GM23248 (cell line): ENCODE measurements around the gene PLPP2. TPM values are rescaled to one million over a fixed set of nuclear protein-coding genes. Genes with fewer than 3 reads are reported as not detected.

Source experiments
- DNase-seq: peaks from one replicate; pipeline ENCODE4 v3.0.0-alpha.2; 2015
- H2AFZ ChIP-seq: fragments of 200-600 bp; sonication (generic); 2 replicates; pipeline ENCODE4 v1.6.1; 2016; ENCODE audit warnings: antibody characterized with exemption
- H3F3A ChIP-seq: fragments of 200-600 bp; sonication (generic); 2 replicates; pipeline ENCODE4 v1.6.1; 2016; ENCODE audit warnings: mild to moderate bottlenecking, antibody characterized with exemption, mixed run types; ENCODE audit not compliant: insufficient read depth
- H3K27ac ChIP-seq: fragments of 200-600 bp; sonication (generic); 2 replicates; pipeline ENCODE4 v1.5.1; 2016; ENCODE audit warnings: mild to moderate bottlenecking
- H3K27me3 ChIP-seq: fragments of 200-600 bp; sonication (generic); replicated peaks from 2 replicates; pipeline ENCODE4 v1.6.1; 2016; ENCODE audit warnings: mild to moderate bottlenecking; ENCODE audit not compliant: insufficient read depth
- H3K36me3 ChIP-seq: fragments of 200-600 bp; sonication (generic); 2 replicates; pipeline ENCODE4 v1.6.1; 2016; ENCODE audit warnings: low read depth, mild to moderate bottlenecking
- H3K4me1 ChIP-seq: fragments of 200-600 bp; sonication (generic); 2 replicates; pipeline ENCODE4 v1.6.1; 2016; ENCODE audit warnings: mild to moderate bottlenecking; ENCODE audit not compliant: insufficient read depth
- H3K4me2 ChIP-seq: fragments of 200-600 bp; sonication (generic); one replicate; pipeline ENCODE4 v1.6.1; 2016; ENCODE audit warnings: mild to moderate bottlenecking; ENCODE audit not compliant: unreplicated experiment
- H3K4me3 ChIP-seq: fragments of 200-600 bp; sonication (generic); 2 replicates; pipeline ENCODE4 v1.5.1; 2016; ENCODE audit warnings: mild to moderate bottlenecking
- H3K79me2 ChIP-seq: fragments of 200-600 bp; sonication (generic); 2 replicates; pipeline ENCODE4 v1.6.1; 2016; ENCODE audit warnings: mild to moderate bottlenecking; ENCODE audit not compliant: insufficient read depth
- H3K9ac ChIP-seq: fragments of 200-600 bp; sonication (generic); 2 replicates; pipeline ENCODE4 v1.6.1; 2016; ENCODE audit warnings: mild to moderate bottlenecking
- H3K9me2 ChIP-seq: fragments of 200-600 bp; sonication (generic); 2 replicates; pipeline ENCODE4 v1.6.1; 2016; ENCODE audit warnings: mixed run types, mild to moderate bottlenecking, moderate library complexity; ENCODE audit not compliant: insufficient read depth
- H3K9me3 ChIP-seq: fragments of 200-600 bp; sonication (generic); one replicate; pipeline ENCODE4 v1.6.1; 2017; ENCODE audit warnings: low read depth
- H4K20me1 ChIP-seq: fragments of 200-600 bp; sonication (generic); 2 replicates; pipeline ENCODE4 v1.6.0; 2016; ENCODE audit not compliant: insufficient read depth
- EZH2 ChIP-seq: fragments of 200-600 bp; sonication (generic); IDR thresholded peaks from 2 replicates; pipeline ENCODE4 v1.6.1; 2018; ENCODE audit warnings: antibody characterized with exemption, mild to moderate bottlenecking; ENCODE audit not compliant: insufficient read depth, poor library complexity, severe bottlenecking
- EZH2phosphoT487 ChIP-seq: fragments of 200-600 bp; sonication (generic); IDR thresholded peaks from 2 replicates; pipeline ENCODE4 v1.6.1; 2018; ENCODE audit warnings: antibody characterized with exemption, moderate library complexity, mild to moderate bottlenecking, low read depth; ENCODE audit not compliant: insufficient read depth
- WGBS, 2 experiments: methylation state at CpG; one replicate each; pipeline ENCODE4 v1.1.6; 2015 to 2017; ENCODE audit warnings: low lambda C conversion rate in 2 of 2, low coverage in 1 of 2; ENCODE audit errors: missing lambda C conversion rate in 2 of 2; 5-methylcytosine and 5-hydroxymethylcytosine counted together
- in situ Hi-C: fragments of 300-500 bp; cut with MboI; formaldehyde crosslinking; loops from 2 replicates; pipeline ENCODE4 v1.15.0; 2020
- polyA plus RNA-seq: library from polyadenylated mRNA; unstranded; fragments of >200 nt; fragmentation: Nextera tagmentation; extraction: Ambion mirVana; gene quantifications from 2 replicates; pipeline ENCODE4 v1.2.1, GENCODE V29; 2016
- total RNA-seq: library from RNA; depleted of rRNA; stranded (reverse); fragments of >200 nt; shearing (Covaris generic); gene quantifications from 2 replicates; pipeline ENCODE4 v1.2.3, GENCODE V29; 2014

Gene PLPP2
- total and polyA plus RNA-seq, 2 experiments from 2014 or later, result 1.3 to 1.4 TPM

- Histone ChIP-seq H3K4me3 (no peak overlapping the region), H3K9me3 (no peaks in the 10 kb centered on the region), H3F3A (peaks cover 9% of the 10 kb centered on the region; the same call in 1 of the 2 replicates), H3K27me3 (no peaks in the 10 kb centered on the region), H3K4me1 (no peaks in the 10 kb centered on the region), H3K9me2 (no peaks in the 10 kb centered on the region), H3K9ac (no peak overlapping the region), H3K79me2 (peaks cover 71% of the 10 kb centered on the region), H4K20me1 (no peaks in the 10 kb centered on the region), H3K27ac (no peak overlapping the region), H3K36me3 (peaks cover 25% of the 10 kb centered on the region; the same call in 1 of the 2 replicates), H3K4me2 (no peak overlapping the region), H2AFZ (no peak overlapping the region)
- TF ChIP-seq EZH2phosphoT487 (no peak), EZH2 (no peak)
- DNase-seq, result no peak
- in situ Hi-C loops, result no loop called here
- 80 to 82% methylated on average over 20 to 22 of the region's 22 CpGs for WGBS, 2 experiments
Measured at GRCh38 chr19:313988-314815, 23.0 kb upstream of the PLPP2 start.

DNA sequence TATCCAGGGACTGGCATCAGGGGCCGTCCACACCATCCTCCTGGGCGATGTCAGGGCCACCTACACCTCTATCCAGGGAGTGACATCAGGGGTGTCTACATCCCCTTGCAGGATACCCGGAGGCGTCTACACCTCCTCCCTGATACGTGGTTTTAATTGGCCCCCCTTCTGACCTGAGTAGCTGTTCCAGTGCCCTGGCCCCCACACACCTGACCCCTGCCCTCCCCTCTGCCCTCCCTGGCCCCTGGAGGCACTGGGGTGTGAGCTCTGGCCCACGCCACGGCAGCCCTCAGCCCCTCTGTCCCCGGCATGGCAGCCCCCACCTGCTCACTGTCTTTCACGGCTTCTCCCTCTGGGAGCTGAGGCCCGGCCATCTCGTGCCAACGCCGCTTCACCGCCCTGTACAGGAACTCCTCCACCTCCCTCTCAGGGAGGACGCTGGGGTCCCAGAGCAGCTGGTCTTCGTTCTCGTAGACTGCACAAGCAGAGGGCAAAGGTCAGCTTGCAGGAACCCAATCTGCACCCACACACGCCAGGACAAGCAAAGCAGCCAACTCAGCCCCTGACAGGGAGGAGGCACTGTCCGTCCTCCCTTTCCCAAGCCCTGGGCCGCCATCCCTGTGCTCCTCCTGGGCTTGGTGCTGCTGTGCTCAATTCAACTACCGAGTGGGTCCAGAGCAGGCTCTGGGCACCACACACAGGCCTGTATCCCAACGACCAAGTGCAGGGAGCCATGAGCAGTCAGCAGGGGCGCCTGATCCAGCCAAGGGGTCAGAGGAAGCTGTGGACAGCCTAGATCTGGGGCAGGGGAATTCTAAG lies 22.2 kb upstream of the PLPP2 start:
- no peaks in the 10 kb centered on the region for H3K4me1 ChIP-seq
- no peak overlapping the region for H2AFZ ChIP-seq
- in situ Hi-C loops, result no loop called here
- peaks cover 63% of the 10 kb centered on the region for H3K79me2 ChIP-seq
- peaks cover 6% of the 10 kb centered on the region; the same call in 1 of the 2 replicates for H3F3A ChIP-seq
- H3K36me3 ChIP-seq, result peaks cover 24% of the 10 kb centered on the region; the same call in 1 of the 2 replicates
- no peaks in the 10 kb centered on the region for H3K9me2 ChIP-seq
- no peaks in the 10 kb centered on the region for H3K9me3 ChIP-seq
- H3K9ac ChIP-seq, result no peak overlapping the region
- H3K27me3 ChIP-seq, result no peaks in the 10 kb centered on the region
- H4K20me1 ChIP-seq, result no peaks in the 10 kb centered on the region
- 86 to 87% methylated on average over 16 to 23 of the region's 23 CpGs for WGBS, 2 experiments
- H3K4me2 ChIP-seq, result no peak overlapping the region
- H3K4me3 ChIP-seq, result no peak overlapping the region
- TF ChIP-seq EZH2, result no peak
- TF ChIP-seq EZH2phosphoT487, result no peak
- no peak for DNase-seq
- H3K27ac ChIP-seq, result no peak overlapping the region

DNA sequence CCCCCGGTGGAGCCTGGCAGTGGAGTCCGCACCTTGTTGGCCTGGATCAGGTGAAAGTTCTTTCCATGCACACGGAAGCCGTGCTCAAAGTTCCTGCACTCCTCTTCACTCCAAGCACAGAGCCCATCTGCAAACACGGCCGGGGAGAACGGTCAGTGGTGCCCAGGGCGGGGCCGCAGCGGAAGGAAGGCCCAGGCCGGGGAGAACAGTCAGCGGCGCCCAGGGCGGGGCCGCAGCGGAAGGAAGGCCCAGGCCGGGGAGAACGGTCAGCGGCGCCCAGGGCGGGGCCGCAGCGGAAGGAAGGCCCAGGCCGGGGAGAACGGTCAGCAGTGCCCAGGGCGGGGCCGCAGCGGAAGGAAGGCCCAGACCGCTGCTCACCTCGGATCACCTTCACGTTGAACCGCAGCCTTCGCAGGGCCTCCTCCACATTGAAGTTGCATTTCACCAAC lies 20.6 kb upstream of the PLPP2 start:
- Histone ChIP-seq H3K36me3 (peaks cover 17% of the 10 kb centered on the region; the same call in 1 of the 2 replicates), H3K27ac (no peak overlapping the region), H3K27me3 (no peaks in the 10 kb centered on the region), H3K9ac (no peak overlapping the region), H3F3A (no peaks in the 10 kb centered on the region), H2AFZ (no peak overlapping the region), H3K79me2 (peaks cover 51% of the 10 kb centered on the region), H3K4me3 (no peak overlapping the region), H3K4me2 (no peak overlapping the region), H3K4me1 (no peaks in the 10 kb centered on the region), H4K20me1 (no peaks in the 10 kb centered on the region), H3K9me2 (no peaks in the 10 kb centered on the region), H3K9me3 (no peaks in the 10 kb centered on the region)
- DNase-seq, result no peak
- TF ChIP-seq EZH2phosphoT487 (no peak), EZH2 (no peak)
- 95 to 96% methylated on average over 15 to 33 of the region's 33 CpGs for WGBS, 2 experiments
- in situ Hi-C loops, result no loop called here

- Histone ChIP-seq H3K79me2 (peaks cover 42% of the 10 kb centered on the region), H3K9me2 (no peaks in the 10 kb centered on the region), H3K36me3 (peaks cover 9% of the 10 kb centered on the region; the same call in 1 of the 2 replicates), H3K4me2 (no peak overlapping the region), H3F3A (no peaks in the 10 kb centered on the region), H3K4me3 (no peak overlapping the region), H2AFZ (no peak overlapping the region), H3K9ac (no peak overlapping the region), H3K27me3 (no peaks in the 10 kb centered on the region), H3K27ac (no peak overlapping the region), H3K9me3 (no peaks in the 10 kb centered on the region), H4K20me1 (no peaks in the 10 kb centered on the region), H3K4me1 (no peaks in the 10 kb centered on the region)
- TF ChIP-seq EZH2 (no peak), EZH2phosphoT487 (no peak)
- in situ Hi-C loops, result no loop called here
- DNase-seq, result no peak
- WGBS, 2 experiments, result 95 to 96% methylated on average over 24 of the region's 24 CpGs
Measured at GRCh38 chr19:310781-311496, 19.7 kb upstream of the PLPP2 start.
